ENCODE data around the gene SELP. TPM values are rescaled to one million over a fixed set of nuclear protein-coding genes. Genes with fewer than 3 reads are reported as not detected.
A peak's percentile ranks its signal among the peaks of the same experiment; 100 is the strongest.

SELP gene
- total RNA-seq, 6 experiments from 2014 or later, result not detected

- TF ChIP-seq, protein P1, sequence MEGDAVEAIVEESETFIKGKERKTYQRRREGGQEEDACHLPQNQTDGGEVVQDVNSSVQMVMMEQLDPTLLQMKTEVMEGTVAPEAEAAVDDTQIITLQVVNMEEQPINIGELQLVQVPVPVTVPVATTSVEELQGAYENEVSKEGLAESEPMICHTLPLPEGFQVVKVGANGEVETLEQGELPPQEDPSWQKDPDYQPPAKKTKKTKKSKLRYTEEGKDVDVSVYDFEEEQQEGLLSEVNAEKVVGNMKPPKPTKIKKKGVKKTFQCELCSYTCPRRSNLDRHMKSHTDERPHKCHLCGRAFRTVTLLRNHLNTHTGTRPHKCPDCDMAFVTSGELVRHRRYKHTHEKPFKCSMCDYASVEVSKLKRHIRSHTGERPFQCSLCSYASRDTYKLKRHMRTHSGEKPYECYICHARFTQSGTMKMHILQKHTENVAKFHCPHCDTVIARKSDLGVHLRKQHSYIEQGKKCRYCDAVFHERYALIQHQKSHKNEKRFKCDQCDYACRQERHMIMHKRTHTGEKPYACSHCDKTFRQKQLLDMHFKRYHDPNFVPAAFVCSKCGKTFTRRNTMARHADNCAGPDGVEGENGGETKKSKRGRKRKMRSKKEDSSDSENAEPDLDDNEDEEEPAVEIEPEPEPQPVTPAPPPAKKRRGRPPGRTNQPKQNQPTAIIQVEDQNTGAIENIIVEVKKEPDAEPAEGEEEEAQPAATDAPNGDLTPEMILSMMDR (IDR thresholded peaks at IDR 0.05), result no peak
- Mint-ChIP-seq H3K27ac (no peak overlapping the region), H3K9me3 (no peaks in the 10 kb centered on the region), H3K4me1 (ENCODE audit: low read depth) (no peaks in the 10 kb centered on the region), H3K27me3 (ENCODE audit: insufficient read depth) (peaks cover 4% of the 10 kb centered on the region; the same call in 1 of the 2 replicates), H3K36me3 (ENCODE audit: low read depth) (no peaks in the 10 kb centered on the region), H3K4me3 (no peak overlapping the region)
- no peak for DNase-seq
Measured at GRCh38 chr1:169561692-169562091, 68.2 kb downstream of the SELP start.

DNA sequence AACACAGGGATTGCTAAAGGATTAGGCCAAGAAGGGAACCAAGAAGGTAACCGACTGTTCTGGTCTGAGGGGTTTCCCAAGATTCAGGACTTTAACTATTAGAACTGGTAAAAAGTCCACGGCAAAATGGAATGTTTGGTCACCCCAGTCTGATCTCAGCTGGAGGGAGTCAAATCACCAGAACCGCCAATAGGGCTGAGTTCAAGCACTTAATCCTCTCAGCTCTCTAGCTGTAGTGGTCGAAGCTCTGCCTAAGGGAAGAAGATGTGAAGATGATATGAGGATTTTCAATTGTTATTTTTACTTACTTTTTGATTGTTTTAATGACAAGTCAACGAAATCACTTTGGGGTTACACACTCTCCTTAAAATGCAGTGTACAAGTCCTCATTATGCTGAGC is 72.8 kb downstream of the SELP start:
- no peaks in the 10 kb centered on the region for H3K4me1 Mint-ChIP-seq (ENCODE audit: low read depth)
- H3K4me3 Mint-ChIP-seq, result no peak overlapping the region
- DNase-seq, result no peak
- H3K36me3 Mint-ChIP-seq (ENCODE audit: low read depth), result no peaks in the 10 kb centered on the region
- TF ChIP-seq, protein P1 (IDR thresholded peaks at IDR 0.05), result no peak
- H3K27me3 Mint-ChIP-seq (ENCODE audit: insufficient read depth), result no peaks in the 10 kb centered on the region; the same call in 1 of the 2 replicates
- no peaks in the 10 kb centered on the region for H3K9me3 Mint-ChIP-seq
- H3K27ac Mint-ChIP-seq, result no peak overlapping the region

DNA sequence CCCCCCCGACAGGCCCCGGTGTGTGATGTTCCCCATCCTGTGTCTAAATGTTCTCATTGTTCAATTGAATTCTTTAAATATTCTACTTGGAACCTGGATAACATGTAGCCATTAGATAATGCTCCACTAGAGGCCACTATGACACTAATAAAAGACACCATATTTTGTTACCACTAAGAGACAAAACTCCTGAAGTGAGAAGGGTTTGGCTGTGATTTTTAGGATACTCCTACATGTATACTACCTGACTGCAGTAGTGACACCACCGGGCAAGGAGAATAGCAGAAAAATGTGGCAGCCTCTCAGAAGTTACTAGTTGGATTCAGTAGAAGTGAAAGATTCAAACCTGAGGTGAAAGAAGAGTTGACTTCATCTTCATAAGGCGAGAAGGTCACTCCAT is 79.6 kb downstream of the SELP start:
- H3K27ac Mint-ChIP-seq, result no peak overlapping the region
- peaks cover 9% of the 10 kb centered on the region for H3K4me1 Mint-ChIP-seq (ENCODE audit: low read depth)
- TF ChIP-seq, protein P1 (IDR thresholded peaks at IDR 0.05), result peak; percentile 68
- peak; percentile 41 for DNase-seq
- H3K4me3 Mint-ChIP-seq, result no peak overlapping the region
- H3K9me3 Mint-ChIP-seq, result no peaks in the 10 kb centered on the region
- peaks cover 7% of the 10 kb centered on the region for H3K27me3 Mint-ChIP-seq (ENCODE audit: insufficient read depth)
- H3K36me3 Mint-ChIP-seq (ENCODE audit: low read depth), result no peaks in the 10 kb centered on the region

- Mint-ChIP-seq H3K4me1 (ENCODE audit: low read depth) (peaks cover 9% of the 10 kb centered on the region), H3K27me3 (ENCODE audit: insufficient read depth) (peaks cover 7% of the 10 kb centered on the region), H3K9me3 (no peaks in the 10 kb centered on the region), H3K36me3 (ENCODE audit: low read depth) (no peaks in the 10 kb centered on the region), H3K27ac (no peak overlapping the region), H3K4me3 (no peak overlapping the region)
- TF ChIP-seq, protein P1 (IDR thresholded peaks at IDR 0.05), result no peak
- no peak for DNase-seq
Measured at GRCh38 chr1:169548282-169548681, 81.6 kb downstream of the SELP start.

- peaks cover 11% of the 10 kb centered on the region for H3K27me3 Mint-ChIP-seq (ENCODE audit: insufficient read depth)
- peaks cover 9% of the 10 kb centered on the region for H3K4me1 Mint-ChIP-seq (ENCODE audit: low read depth)
- TF ChIP-seq, protein P1 (IDR thresholded peaks at IDR 0.05), result peak; percentile 91
- no peak overlapping the region; the same call in 1 of the 2 replicates for H3K27ac Mint-ChIP-seq
- DNase-seq, result peak; percentile 75
- H3K36me3 Mint-ChIP-seq (ENCODE audit: low read depth), result no peaks in the 10 kb centered on the region
- no peak overlapping the region for H3K4me3 Mint-ChIP-seq
- no peaks in the 10 kb centered on the region for H3K9me3 Mint-ChIP-seq
Measured at GRCh38 chr1:169546087-169546995, 83.6 kb downstream of the SELP start.
